Inflammatory macrophage (primary cell): ENCODE data around the gene APRT.
A peak's percentile ranks its signal among the peaks of the same experiment; 100 is the strongest.
"Not testable (repeated sequence)": the region's sequence is repeated elsewhere in the genome, so short reads cannot be mapped to it uniquely, and the experiment has no call there.

Source experiments
- DNase-seq, 2 donors: peaks; one replicate each; pipeline ENCODE4 v3.0.0-alpha.2; 2020 to 2022

The APRT gene

GRCh38 chr16:88841521-88842307, 30.0 kb upstream of the APRT start:
- no peak for DNase-seq

GRCh38 chr16:88840600-88841215, 29.0 kb upstream of the APRT start:
- no peak for DNase-seq

- peak; percentile 36 to 60 for DNase-seq
Measured at GRCh38 chr16:88839745-88840599, 28.2 kb upstream of the APRT start.

GRCh38 chr16:88839026-88839529, 27.4 kb upstream of the APRT start:
- no peak for DNase-seq

- no peak for DNase-seq
Measured at GRCh38 chr16:88838566-88838965, 26.8 kb upstream of the APRT start.

- DNase-seq = no peak
Measured at GRCh38 chr16:88837806-88838205, 26.1 kb upstream of the APRT start.

GRCh38 chr16:88836791-88837190, 25.1 kb upstream of the APRT start:
- DNase-seq = no peak

GRCh38 chr16:88835818-88836217, 24.1 kb upstream of the APRT start:
- no peak for DNase-seq

GRCh38 chr16:88835383-88835782, 23.7 kb upstream of the APRT start:
- no peak for DNase-seq

- no peak for DNase-seq
Measured at GRCh38 chr16:88834670-88835069, 22.9 kb upstream of the APRT start.

GRCh38 chr16:88833086-88833485, 21.4 kb upstream of the APRT start:
- DNase-seq = no peak

- no peak for DNase-seq
Measured at GRCh38 chr16:88831838-88832237, 20.1 kb upstream of the APRT start.

- DNase-seq = no peak
Measured at GRCh38 chr16:88830783-88831182, 19.1 kb upstream of the APRT start.

- no peak for DNase-seq
Measured at GRCh38 chr16:88830258-88830657, 18.5 kb upstream of the APRT start.

GRCh38 chr16:88828711-88829110, 17.0 kb upstream of the APRT start:
- DNase-seq = no peak

GRCh38 chr16:88827727-88828126, 16.0 kb upstream of the APRT start:
- DNase-seq = no peak

GRCh38 chr16:88826070-88826840, 14.5 kb upstream of the APRT start:
- DNase-seq = no peak

GRCh38 chr16:88825146-88825545, 13.4 kb upstream of the APRT start:
- no peak for DNase-seq

GRCh38 chr16:88824256-88825077, 12.7 kb upstream of the APRT start:
- DNase-seq = no peak

- DNase-seq = not testable (repeated sequence)
Measured at GRCh38 chr16:88823646-88824045, 11.9 kb upstream of the APRT start.

- DNase-seq = no peak
Measured at GRCh38 chr16:88822281-88823040, 10.7 kb upstream of the APRT start.
